Stimulated activated CD8-positive, alpha-beta memory T cell treated with anti-CD3 and anti-CD28 coated beads, Interleukin-15, amount 100 ng/mL, for 24 hours (primary cell): Measurements from ENCODE around the gene GATA6.
"Not testable (repeated sequence)": the region's sequence is repeated elsewhere in the genome, so short reads cannot be mapped to it uniquely, and the experiment has no call there.

ENCODE experiments used
- DNase-seq: peaks from one replicate; pipeline ENCODE4 v3.0.0-alpha.2; 2020; ENCODE audit warnings: low read depth

Gene GATA6

GRCh38 chr18:22204996-22205395 lies 35.6 kb downstream of the GATA6 start:
- no peak for DNase-seq

- no peak for DNase-seq
These were observed 37.8 kb downstream of the GATA6 start for GRCh38 chr18:22207021-22207758.

DNA sequence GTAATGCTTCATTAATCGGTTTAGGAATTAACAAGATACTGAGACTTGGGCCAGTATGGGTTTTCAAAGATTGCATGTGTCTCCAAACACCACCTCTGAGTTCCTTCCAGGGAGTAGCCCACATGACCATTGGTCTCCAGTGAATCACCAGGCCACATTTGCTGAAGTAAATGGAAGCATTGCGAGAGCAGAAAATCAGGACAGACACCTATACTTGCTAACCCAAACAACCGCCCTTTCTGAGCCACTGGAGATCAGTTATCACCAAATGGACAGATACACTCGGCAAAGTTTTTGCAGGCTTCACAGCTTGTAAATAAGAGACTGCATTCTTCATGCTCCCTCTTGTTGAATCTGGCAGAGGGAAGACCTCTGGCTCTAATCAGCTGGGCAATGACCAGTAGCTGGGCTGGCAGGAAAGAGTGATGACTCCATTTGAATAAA lies 40.9 kb downstream of the GATA6 start:
- DNase-seq, result no peak

- DNase-seq, result no peak
These were observed 42.3 kb downstream of the GATA6 start for GRCh38 chr18:22211657-22212056.

DNA sequence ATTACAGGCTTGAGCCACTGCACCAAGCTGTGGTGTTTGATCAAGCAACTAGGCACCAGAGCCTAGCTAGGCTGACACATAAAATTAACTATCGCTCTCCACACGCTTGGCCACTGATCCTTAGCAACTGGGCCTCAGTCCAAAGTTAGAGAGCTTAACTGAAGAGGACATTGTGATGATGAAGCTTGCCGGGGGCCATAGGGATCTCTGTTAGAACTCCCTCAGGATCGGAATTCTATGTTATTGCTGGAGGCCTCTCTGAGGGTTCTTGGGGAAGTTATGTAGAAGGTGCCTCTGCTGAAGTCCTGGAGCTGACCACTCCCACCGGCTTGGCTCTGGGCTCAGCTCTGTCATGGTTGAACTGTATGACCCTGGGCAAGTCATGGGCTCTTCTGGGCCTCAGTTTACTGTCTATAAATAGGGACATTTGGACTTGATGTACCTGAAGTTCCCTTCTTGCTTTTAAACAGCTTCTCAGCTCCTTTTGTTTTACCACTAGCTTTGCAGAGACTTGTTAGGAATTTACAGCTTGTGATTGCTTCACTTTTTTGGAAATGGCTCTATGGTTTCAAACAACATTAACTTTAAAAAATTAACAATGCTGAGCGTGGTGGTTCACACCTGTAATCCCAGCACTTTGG lies 44.1 kb downstream of the GATA6 start:
- DNase-seq, result no peak

DNA sequence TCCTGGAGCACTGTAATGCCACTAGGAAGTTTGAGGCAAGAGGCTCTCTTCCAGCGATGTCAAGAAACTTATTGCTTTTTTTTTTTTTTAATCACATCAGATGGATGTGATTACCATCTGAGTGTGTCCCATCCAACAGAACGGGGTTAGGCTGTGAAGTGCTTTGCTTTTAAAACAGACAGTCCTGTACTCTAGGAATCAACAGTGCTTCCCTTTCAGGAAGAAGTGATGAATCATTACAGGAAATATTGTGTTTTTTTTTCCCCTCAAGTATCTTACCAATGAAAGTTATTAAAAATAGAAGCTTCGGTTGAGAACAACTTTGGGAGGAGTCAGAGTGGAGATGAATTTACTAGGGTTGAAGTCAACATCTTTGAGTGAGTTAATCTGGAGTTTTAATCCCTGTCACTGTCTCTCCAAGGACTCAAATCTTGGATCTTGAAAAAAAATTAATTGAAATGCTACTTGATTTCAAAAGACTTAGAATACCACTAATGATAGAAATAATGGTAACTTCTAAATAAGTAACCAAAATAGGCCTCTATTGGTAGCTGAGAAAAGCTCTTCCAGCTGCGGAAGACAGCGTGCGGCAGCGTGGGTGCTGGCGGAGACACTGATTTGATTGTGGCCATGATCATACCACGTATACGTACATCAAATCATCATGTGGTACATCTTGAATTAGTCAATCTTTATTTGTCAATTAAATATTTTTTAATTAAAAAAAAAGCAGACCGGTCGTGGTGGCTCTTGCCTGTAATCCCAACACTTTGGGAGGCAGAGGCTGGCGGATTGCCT lies 45.5 kb downstream of the GATA6 start:
- no peak for DNase-seq

GRCh38 chr18:22218835-22219234 lies 49.4 kb downstream of the GATA6 start:
- DNase-seq, result no peak

GRCh38 chr18:22219568-22220355 lies 50.4 kb downstream of the GATA6 start:
- no peak for DNase-seq

GRCh38 chr18:22220585-22220984 lies 51.2 kb downstream of the GATA6 start:
- DNase-seq, result not testable (repeated sequence)

- DNase-seq, result no peak
These were observed 52.0 kb downstream of the GATA6 start for GRCh38 chr18:22221350-22221749.

DNA sequence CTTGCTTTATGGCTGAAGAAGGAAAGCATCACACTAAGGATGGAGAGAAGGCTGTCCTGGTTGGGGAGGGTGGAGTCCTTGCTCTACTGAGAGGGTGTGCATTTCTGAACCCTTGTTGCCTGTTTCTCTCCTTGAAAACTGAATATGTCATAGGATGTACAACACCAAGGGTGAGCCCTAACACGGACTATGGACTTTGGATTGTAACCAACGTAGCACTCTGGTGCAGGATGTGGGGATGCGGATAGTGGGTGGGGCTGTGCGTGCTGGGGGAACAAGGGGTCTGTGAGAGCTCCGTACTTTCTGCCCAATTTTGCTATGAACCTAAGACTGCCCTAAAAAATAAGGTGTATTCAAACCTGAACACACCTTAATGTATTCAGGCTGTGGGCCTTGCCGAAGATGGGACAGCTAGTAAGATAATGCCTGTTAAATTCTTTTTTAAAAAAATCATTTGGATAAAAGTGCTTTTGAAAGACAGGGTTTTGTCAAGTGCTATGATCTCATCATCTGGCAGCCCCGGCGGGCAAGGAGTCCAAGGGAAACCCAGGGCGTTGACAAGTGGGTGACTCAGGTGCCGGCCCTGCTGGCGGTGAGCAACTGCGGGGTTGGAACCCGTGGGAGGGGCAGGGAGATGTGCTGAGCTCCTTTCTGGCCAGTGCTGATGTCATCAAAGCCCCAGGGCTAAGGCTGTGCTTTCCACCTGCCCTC lies 54.0 kb downstream of the GATA6 start:
- DNase-seq, result no peak

DNA sequence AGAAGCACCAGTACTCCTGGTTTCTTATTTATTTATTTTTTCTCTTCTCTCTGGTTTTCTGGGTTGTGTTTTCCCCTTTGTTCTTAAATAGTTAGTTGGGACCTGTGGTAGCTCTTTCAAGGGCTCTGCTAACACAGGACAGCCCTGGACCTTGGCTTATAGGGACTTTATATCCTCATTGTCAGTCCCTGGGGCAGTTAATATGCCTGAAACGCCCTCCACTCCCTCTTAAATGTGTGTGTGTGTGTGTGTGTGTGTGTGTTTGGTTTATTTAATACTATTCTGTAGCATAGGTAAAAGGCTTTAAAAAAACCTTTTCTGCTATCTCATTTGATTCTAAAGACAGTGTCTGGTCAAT lies 54.6 kb downstream of the GATA6 start:
- no peak for DNase-seq

DNA sequence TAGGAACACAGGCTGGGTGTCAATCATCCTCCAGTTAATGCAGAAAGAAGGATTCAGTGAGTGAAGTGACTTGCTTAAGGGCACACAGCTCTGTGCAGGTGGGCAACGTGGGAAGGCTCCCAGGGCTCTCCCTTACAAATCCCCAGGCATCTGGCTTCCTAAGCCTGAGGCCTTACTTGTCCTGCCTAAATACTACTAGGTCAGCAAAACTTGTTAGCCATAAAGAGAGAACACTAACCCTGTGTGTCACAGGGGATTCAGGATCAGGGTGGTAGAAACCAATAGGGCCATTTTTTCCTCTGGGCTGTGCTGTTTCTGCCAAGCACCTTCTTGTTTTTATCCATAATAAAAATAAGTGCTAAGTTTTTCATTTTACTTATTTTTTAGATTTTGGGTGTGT lies 55.0 kb downstream of the GATA6 start:
- DNase-seq, result no peak

DNA sequence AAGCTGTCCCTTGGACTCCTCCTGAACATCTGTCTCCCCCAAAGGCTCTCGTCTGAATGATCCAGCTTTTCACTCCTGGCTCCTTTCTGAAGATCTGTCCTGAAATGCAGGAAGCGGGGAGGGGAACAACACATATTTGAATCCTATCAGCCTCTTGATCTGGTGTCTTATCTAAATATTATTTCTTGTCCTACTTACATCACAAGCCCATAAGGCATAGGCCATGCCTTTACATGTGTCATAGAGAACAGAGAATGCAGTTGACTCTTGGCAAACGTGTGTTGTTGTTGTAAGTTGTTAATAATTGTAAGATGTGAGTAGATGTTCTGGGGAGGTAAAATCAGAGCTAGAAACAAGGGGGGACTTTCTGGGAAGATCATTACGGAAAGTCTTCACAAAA lies 57.4 kb downstream of the GATA6 start:
- no peak for DNase-seq

DNA sequence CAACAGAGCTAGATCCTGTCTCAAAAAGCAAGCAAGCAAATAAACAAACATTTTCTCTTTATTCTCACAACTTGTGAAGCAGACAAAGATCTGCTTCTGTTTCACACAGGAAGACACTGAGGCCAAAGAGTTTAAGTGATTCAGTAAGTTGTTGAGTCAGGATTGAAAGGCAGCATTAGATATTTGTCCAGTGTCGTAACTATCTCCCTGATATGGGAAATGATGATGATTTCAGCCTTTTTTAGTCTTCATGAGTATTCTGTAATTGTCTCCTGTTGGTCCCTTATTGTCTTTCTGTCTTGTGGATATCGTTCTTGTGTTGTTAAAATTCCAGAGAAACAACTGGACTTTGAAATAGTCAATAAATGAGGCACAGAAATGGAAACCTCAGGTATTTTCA lies 59.6 kb downstream of the GATA6 start:
- no peak for DNase-seq

DNA sequence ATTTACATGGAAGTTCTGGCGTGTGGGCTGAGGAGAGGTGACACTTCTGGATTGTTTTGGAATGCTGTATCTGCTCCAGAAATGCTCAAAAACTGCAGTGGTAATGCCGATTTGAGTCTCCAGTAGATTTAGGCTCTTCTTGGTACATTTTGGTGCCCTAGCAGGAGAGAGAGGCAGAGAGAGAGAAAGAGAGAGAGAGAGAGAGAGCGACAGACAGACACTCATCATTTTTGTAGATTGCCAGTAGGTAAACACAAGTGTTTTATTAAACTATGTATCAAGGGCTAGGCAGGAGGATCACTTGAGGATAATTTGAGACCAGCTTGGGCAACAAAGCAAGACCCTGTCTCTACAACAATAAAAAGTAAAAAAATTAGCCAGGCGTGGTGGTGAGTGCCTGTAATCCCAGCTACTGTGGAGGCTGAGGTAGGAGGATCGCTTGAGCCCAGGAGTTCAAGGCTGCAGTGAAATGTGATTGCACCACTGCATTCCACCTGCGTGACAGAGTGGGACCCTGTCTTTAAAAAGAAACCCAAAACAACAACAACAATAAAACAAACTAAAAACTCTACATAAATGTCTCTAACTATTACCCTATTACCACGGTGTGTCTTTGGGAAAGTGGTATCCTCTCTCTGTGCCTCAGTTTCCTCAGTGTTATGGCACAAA lies 60.2 kb downstream of the GATA6 start:
- no peak for DNase-seq

- DNase-seq, result no peak
These were observed 61.1 kb downstream of the GATA6 start for GRCh38 chr18:22230471-22230945.

DNA sequence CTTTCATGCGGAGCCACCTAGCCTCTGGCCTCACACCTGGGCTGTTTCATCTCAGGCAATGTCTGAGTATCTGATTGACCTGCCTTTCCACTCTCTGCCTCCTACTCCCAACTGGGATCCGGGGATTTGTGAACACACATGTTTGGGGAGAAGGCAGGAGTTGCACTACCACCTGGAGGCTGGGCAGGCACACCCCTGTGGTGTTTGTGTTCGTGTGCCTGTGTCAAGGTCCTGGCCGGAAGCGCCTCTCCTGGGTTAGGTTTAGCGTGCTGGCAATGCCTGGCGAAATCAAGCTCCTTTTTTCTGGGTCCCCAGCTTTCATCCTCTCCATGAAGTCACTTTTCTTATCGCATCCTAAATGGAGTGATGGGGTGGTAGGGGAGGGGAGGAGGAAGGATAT lies 63.9 kb downstream of the GATA6 start:
- no peak for DNase-seq

GRCh38 chr18:22238036-22238435 lies 68.6 kb downstream of the GATA6 start:
- DNase-seq, result no peak

GRCh38 chr18:22238681-22239080 lies 69.3 kb downstream of the GATA6 start:
- no peak for DNase-seq

GRCh38 chr18:22241921-22242361 lies 72.6 kb downstream of the GATA6 start:
- DNase-seq, result no peak
